SK-N-SH (cell line): ENCODE data around the gene ANKH. TPM values are rescaled to one million over a fixed set of nuclear protein-coding genes. Genes with fewer than 3 reads are reported as not detected.

ENCODE experiments used
- CTCF ChIA-PET: fragments of 300-600, 350-600 bp; formaldehyde crosslinking; extraction: SDS; loops from one replicate; lab custom pipeline; 2021; lab: Yijun Ruan, JAX
- POLR2A ChIA-PET: fragments of 350-600 bp; sonication (Branson Sonifier 250); formaldehyde crosslinking; extraction: SDS; loops from one replicate; lab custom pipeline; 2020; ENCODE audit warnings: antibody characterized with exemption, inconsistent platforms; lab: Yijun Ruan, JAX
- DNase-seq: peaks from one replicate; pipeline ENCODE4 v3.0.0; 2012
- H2AFZ ChIP-seq: fragments of 200-600 bp; sonication (generic); 2 replicates; pipeline ENCODE4 v1.8.1; 2016; ENCODE audit warnings: antibody characterized with exemption, mild to moderate bottlenecking, low read depth
- H3F3A ChIP-seq: fragments of 200-600 bp; sonication (generic); replicated peaks from 2 replicates; pipeline ENCODE3; 2016; ENCODE audit warnings: antibody characterized with exemption, mild to moderate bottlenecking; ENCODE audit not compliant: insufficient read depth
- H3K27ac ChIP-seq, 2 experiments: fragments of 200-500 bp in 1 of 2; fragments of 200-600 bp in 1 of 2; sonication (Bioruptor generic) in 1 of 2; sonication (generic), shearing (Covaris generic) in 1 of 2; 2 replicates each; pipeline versions ENCODE4 v1.5.1 to v1.6.1; 2014 to 2016; ENCODE audit warnings: low read depth in 2 of 2, inconsistent platforms in 1 of 2, low read length in 1 of 2, mild to moderate bottlenecking in 1 of 2, mixed read lengths in 1 of 2
- H3K27me3 ChIP-seq: fragments of 200-600 bp; sonication (generic), shearing (Covaris generic); 2 replicates; pipeline ENCODE4 v1.6.1; 2016; ENCODE audit warnings: mixed run types; ENCODE audit not compliant: insufficient read depth
- H3K36me3 ChIP-seq, 2 experiments: fragments of 200-500 bp in 1 of 2; fragments of 200-600 bp in 1 of 2; sonication (Bioruptor generic) in 1 of 2; sonication (generic) in 1 of 2; replicated peaks in 1 of 2; 2 replicates each; pipeline versions ENCODE3 to v1.5.1; 2014 to 2016; ENCODE audit warnings: low read length in 1 of 2, mild to moderate bottlenecking in 1 of 2; ENCODE audit not compliant: insufficient read depth in 2 of 2, control insufficient read depth in 1 of 2
- H3K4me1 ChIP-seq, 2 experiments: fragments of 200-500 bp in 1 of 2; fragments of 200-600 bp in 1 of 2; sonication (Bioruptor generic) in 1 of 2; sonication (generic), shearing (Covaris generic) in 1 of 2; 2 replicates each; pipeline versions ENCODE4 v1.5.1 to v1.6.1; 2014 to 2016; ENCODE audit warnings: low read depth in 1 of 2, low read length in 1 of 2, mixed run types in 1 of 2; ENCODE audit not compliant: insufficient read depth in 2 of 2, control insufficient read depth in 1 of 2
- H3K4me2 ChIP-seq: fragments of 200-600 bp; sonication (generic), shearing (Covaris generic); 2 replicates; pipeline ENCODE4 v1.6.1; 2017; ENCODE audit warnings: mixed run types
- H3K4me3 ChIP-seq, 2 experiments: fragments of 200-500 bp in 1 of 2; fragments of 200-600 bp in 1 of 2; sonication (Bioruptor generic) in 1 of 2; sonication (generic), shearing (Covaris generic) in 1 of 2; 2 replicates each; pipeline versions ENCODE4 v1.5.1 to v1.8.1; 2014 to 2016; ENCODE audit warnings: low read depth in 2 of 2, inconsistent platforms in 1 of 2, low read length in 1 of 2, mild to moderate bottlenecking in 1 of 2, mixed read lengths in 1 of 2, moderate library complexity in 1 of 2
- H3K79me2 ChIP-seq: fragments of 200-600 bp; sonication (generic); 2 replicates; pipeline ENCODE4 v1.8.1; 2017; ENCODE audit warnings: mild to moderate bottlenecking; ENCODE audit not compliant: insufficient read depth
- H3K9ac ChIP-seq: fragments of 200-600 bp; sonication (generic); 2 replicates; pipeline ENCODE4 v1.6.1; 2017; ENCODE audit warnings: mixed run types
- H3K9me2 ChIP-seq: fragments of 200-600 bp; sonication (generic); 2 replicates; pipeline ENCODE4 v1.6.1; 2017; ENCODE audit warnings: mixed run types
- H3K9me3 ChIP-seq: fragments of 200-600 bp; sonication (generic); 2 replicates; pipeline ENCODE4 v1.6.1; 2017; ENCODE audit warnings: mixed run types, mild to moderate bottlenecking, moderate library complexity
- H4K20me1 ChIP-seq: fragments of 200-600 bp; sonication (generic); 2 replicates; pipeline ENCODE4 v1.6.1; 2017; ENCODE audit warnings: mild to moderate bottlenecking, mixed run types; ENCODE audit not compliant: insufficient read depth
- ELF1 ChIP-seq: IDR thresholded peaks from 2 replicates; pipeline ENCODE4 v1.4.0; 2012
- EP300 ChIP-seq, 2 experiments: IDR thresholded peaks; 2 replicates each; pipeline versions ENCODE4 v1.4.0 to v1.6.1; 2012; ENCODE audit warnings: borderline replicate concordance in 1 of 2, low read depth in 1 of 2, low read length in 1 of 2
- EZH2phosphoT487 ChIP-seq: fragments of 200-600 bp; sonication (generic); IDR thresholded peaks from 2 replicates; pipeline ENCODE4 v1.6.1; 2017; ENCODE audit warnings: low read depth, mixed run types, mild to moderate bottlenecking, antibody characterized with exemption, moderate library complexity, borderline replicate concordance
- FOSL2 ChIP-seq: IDR thresholded peaks from 2 replicates; pipeline ENCODE4 v1.4.0; 2012; ENCODE audit warnings: low read depth, mild to moderate bottlenecking, moderate library complexity, borderline replicate concordance
- FOXM1 ChIP-seq: IDR thresholded peaks from 2 replicates; pipeline ENCODE4 v1.4.0; 2012; ENCODE audit warnings: low read depth, mild to moderate bottlenecking
- JUND ChIP-seq: IDR thresholded peaks from 2 replicates; pipeline ENCODE4 v1.4.0; 2012
- NFIC ChIP-seq: IDR thresholded peaks from 2 replicates; pipeline ENCODE4 v1.4.0; 2012; ENCODE audit warnings: borderline replicate concordance
- NRF1 ChIP-seq: IDR thresholded peaks from 2 replicates; pipeline ENCODE4 v1.6.1; 2012; ENCODE audit warnings: low read depth, mild to moderate bottlenecking, low read length
- POLR2AphosphoS5 ChIP-seq: IDR thresholded peaks from 2 replicates; pipeline ENCODE4 v1.6.1; 2012; ENCODE audit warnings: low read depth, low read length
- RAD21 ChIP-seq: IDR thresholded peaks from 2 replicates; pipeline ENCODE4 v1.6.1; 2012; ENCODE audit warnings: mild to moderate bottlenecking, low read length
- RCOR1 ChIP-seq: fragments of 150-350 bp; IDR thresholded peaks from 2 replicates; pipeline ENCODE4 v1.6.1; 2017; ENCODE audit warnings: antibody characterized with exemption, low read length
- SIN3A ChIP-seq: IDR thresholded peaks from 2 replicates; pipeline ENCODE4 v1.6.1; 2012; ENCODE audit warnings: low read depth, mild to moderate bottlenecking, low read length, moderate library complexity, borderline replicate concordance
- SMC3 ChIP-seq: IDR thresholded peaks from 2 replicates; pipeline ENCODE4 v1.6.1; 2012; ENCODE audit warnings: low read depth, low read length, improper control_type of control experiment
- TAF1 ChIP-seq: IDR thresholded peaks from 2 replicates; pipeline ENCODE4 v1.6.1; 2012; ENCODE audit warnings: low read depth, mild to moderate bottlenecking, low read length, moderate library complexity, borderline replicate concordance
- TCF12 ChIP-seq: IDR thresholded peaks from 2 replicates; pipeline ENCODE4 v1.4.0; 2012
- TEAD4 ChIP-seq: IDR thresholded peaks from 2 replicates; pipeline ENCODE4 v1.4.0; 2012; ENCODE audit warnings: mild to moderate bottlenecking, borderline replicate concordance; ENCODE audit not compliant: insufficient read depth
- YY1 ChIP-seq: IDR thresholded peaks from 2 replicates; pipeline ENCODE4 v1.4.0; 2012; ENCODE audit warnings: low read depth, mild to moderate bottlenecking
- WGBS: methylation state at CpG from one replicate; pipeline ENCODE4 v1.1.6; 2017; ENCODE audit warnings: low lambda C conversion rate; 5-methylcytosine and 5-hydroxymethylcytosine counted together
- polyA plus RNA-seq, 3 experiments: library from polyadenylated mRNA; depleted of rRNA; stranded (reverse); fragments of >200 nt; gene quantifications; 2 replicates each; pipeline ENCODE4 v1.2.3, GENCODE V29; 2012
- TF ChIP-seq, protein P1 (sequence below): IDR thresholded peaks from 2 replicates; pipeline ENCODE4 v1.6.1; 2012; ENCODE audit warnings: mild to moderate bottlenecking, low read depth, low read length, moderate library complexity
- TF ChIP-seq, protein P2 (sequence below): IDR thresholded peaks from 2 replicates; pipeline ENCODE4 v1.4.0; 2012; ENCODE audit warnings: low read depth
- TF ChIP-seq, protein P3 (sequence below): IDR thresholded peaks from 2 replicates; pipeline ENCODE4 v1.4.0; 2012; ENCODE audit warnings: low read depth, borderline replicate concordance

Gene ANKH
- polyA plus RNA-seq, 1 of the 3 experiments (the other 2 are of a cell fraction) = 22.0 TPM

DNA sequence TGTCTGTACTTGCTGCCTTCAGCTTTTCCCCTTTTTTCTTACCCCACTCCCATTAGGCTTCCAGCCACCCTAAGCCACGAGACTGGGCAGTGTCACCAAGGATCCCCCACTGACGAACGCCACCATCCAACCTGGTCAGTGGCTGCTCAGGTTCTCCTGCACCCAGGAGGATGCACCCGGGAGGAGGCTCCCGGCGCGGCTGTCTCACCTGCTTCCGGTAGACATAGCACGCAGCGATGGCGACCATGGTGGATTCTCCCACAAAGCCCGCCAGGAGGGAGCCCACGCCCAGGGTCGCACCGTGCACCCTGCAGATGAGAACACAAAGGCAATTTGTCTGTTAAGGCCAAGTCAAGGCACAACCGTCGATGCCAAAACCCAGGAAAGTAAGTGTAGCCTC lies 158.9 kb downstream of the ANKH start:
- CTCF ChIA-PET = interaction anchor here (0.9 to 1.7 kb wide), 3 partner anchors 9 to 27 kb away, joined by 3 to 7 read pairs (median 3); no protein-coding TSS in a partner anchor
- Histone ChIP-seq H3K27me3 (no peaks in the 10 kb centered on the region), H3K36me3 (peaks cover 37 to 53% of the 10 kb centered on the region in 2 experiments)
- TF ChIP-seq, protein P1, sequence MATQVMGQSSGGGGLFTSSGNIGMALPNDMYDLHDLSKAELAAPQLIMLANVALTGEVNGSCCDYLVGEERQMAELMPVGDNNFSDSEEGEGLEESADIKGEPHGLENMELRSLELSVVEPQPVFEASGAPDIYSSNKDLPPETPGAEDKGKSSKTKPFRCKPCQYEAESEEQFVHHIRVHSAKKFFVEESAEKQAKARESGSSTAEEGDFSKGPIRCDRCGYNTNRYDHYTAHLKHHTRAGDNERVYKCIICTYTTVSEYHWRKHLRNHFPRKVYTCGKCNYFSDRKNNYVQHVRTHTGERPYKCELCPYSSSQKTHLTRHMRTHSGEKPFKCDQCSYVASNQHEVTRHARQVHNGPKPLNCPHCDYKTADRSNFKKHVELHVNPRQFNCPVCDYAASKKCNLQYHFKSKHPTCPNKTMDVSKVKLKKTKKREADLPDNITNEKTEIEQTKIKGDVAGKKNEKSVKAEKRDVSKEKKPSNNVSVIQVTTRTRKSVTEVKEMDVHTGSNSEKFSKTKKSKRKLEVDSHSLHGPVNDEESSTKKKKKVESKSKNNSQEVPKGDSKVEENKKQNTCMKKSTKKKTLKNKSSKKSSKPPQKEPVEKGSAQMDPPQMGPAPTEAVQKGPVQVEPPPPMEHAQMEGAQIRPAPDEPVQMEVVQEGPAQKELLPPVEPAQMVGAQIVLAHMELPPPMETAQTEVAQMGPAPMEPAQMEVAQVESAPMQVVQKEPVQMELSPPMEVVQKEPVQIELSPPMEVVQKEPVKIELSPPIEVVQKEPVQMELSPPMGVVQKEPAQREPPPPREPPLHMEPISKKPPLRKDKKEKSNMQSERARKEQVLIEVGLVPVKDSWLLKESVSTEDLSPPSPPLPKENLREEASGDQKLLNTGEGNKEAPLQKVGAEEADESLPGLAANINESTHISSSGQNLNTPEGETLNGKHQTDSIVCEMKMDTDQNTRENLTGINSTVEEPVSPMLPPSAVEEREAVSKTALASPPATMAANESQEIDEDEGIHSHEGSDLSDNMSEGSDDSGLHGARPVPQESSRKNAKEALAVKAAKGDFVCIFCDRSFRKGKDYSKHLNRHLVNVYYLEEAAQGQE = no peak
- no peak for TF ChIP-seq FOSL2
- no peak for TF ChIP-seq ELF1
- TF ChIP-seq, protein P2, sequence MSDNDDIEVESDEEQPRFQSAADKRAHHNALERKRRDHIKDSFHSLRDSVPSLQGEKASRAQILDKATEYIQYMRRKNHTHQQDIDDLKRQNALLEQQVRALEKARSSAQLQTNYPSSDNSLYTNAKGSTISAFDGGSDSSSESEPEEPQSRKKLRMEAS = no peak
- no peak for TF ChIP-seq RCOR1
- no peak for TF ChIP-seq SMC3
- TF ChIP-seq FOXM1 = no peak
- no peak for TF ChIP-seq JUND
- TF ChIP-seq NFIC = no peak
- no peak for TF ChIP-seq POLR2AphosphoS5
- TF ChIP-seq EP300 (IDR thresholded peaks at IDR 0.05; ENCODE audit: borderline replicate concordance in 1 of 2, low read depth in 1 of 2, low read length in 1 of 2) = no peak
- TF ChIP-seq RAD21 = no peak
- TF ChIP-seq TCF12 = no peak
- TF ChIP-seq YY1 = no peak
- TF ChIP-seq TAF1 = no peak
- no peak for TF ChIP-seq TEAD4
- TF ChIP-seq, protein P3, sequence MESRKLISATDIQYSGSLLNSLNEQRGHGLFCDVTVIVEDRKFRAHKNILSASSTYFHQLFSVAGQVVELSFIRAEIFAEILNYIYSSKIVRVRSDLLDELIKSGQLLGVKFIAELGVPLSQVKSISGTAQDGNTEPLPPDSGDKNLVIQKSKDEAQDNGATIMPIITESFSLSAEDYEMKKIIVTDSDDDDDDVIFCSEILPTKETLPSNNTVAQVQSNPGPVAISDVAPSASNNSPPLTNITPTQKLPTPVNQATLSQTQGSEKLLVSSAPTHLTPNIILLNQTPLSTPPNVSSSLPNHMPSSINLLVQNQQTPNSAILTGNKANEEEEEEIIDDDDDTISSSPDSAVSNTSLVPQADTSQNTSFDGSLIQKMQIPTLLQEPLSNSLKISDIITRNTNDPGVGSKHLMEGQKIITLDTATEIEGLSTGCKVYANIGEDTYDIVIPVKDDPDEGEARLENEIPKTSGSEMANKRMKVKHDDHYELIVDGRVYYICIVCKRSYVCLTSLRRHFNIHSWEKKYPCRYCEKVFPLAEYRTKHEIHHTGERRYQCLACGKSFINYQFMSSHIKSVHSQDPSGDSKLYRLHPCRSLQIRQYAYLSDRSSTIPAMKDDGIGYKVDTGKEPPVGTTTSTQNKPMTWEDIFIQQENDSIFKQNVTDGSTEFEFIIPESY = no peak
- no peak for TF ChIP-seq EZH2phosphoT487
- TF ChIP-seq SIN3A = no peak
- no peak for TF ChIP-seq NRF1
- TF ChIP-seq, all 33 proteins: peak for 0
- DNase-seq = no peak
- Histone ChIP-seq H2AFZ (no peak overlapping the region), H3K27ac (no peak overlapping the region), H3K9ac (no peak overlapping the region), H3K9me3 (no peaks in the 10 kb centered on the region), H4K20me1 (no peaks in the 10 kb centered on the region), H3F3A (peaks cover 5% of the 10 kb centered on the region), H3K4me1 (peaks cover 6 to 8% of the 10 kb centered on the region in 2 experiments; a peak in 2 of 4 replicates), H3K4me3 (no peak overlapping the region), H3K79me2 (no peaks in the 10 kb centered on the region), H3K9me2 (no peaks in the 10 kb centered on the region), H3K4me2 (no peak overlapping the region)
- POLR2A ChIA-PET = no interaction called here
- 95% methylated on average over 17 of the region's 17 CpGs for WGBS
